ENCODE results near the gene ZNF106. TPM values are rescaled to one million over a fixed set of nuclear protein-coding genes. Genes with fewer than 3 reads are reported as not detected.

The ZNF106 gene
- total RNA-seq, 1 donor from 2014 or later, result 680 TPM

GRCh38 chr15:42405863-42406482 lies 85.0 kb downstream of the ZNF106 start:
- intact Hi-C loops (cut with micrococcal nuclease), result no loop called here
- Histone ChIP-seq H3K4me1 (no peaks in the 10 kb centered on the region), H3K9me3 (replicated peaks) (no peaks in the 10 kb centered on the region), H3K4me3 (no peak overlapping the region), H3K27ac (replicated peaks) (no peak overlapping the region), H3K36me3 (peaks cover 17% of the 10 kb centered on the region), H3K27me3 (ENCODE audit: low read depth) (no peaks in the 10 kb centered on the region)
- TF ChIP-seq, protein P1, sequence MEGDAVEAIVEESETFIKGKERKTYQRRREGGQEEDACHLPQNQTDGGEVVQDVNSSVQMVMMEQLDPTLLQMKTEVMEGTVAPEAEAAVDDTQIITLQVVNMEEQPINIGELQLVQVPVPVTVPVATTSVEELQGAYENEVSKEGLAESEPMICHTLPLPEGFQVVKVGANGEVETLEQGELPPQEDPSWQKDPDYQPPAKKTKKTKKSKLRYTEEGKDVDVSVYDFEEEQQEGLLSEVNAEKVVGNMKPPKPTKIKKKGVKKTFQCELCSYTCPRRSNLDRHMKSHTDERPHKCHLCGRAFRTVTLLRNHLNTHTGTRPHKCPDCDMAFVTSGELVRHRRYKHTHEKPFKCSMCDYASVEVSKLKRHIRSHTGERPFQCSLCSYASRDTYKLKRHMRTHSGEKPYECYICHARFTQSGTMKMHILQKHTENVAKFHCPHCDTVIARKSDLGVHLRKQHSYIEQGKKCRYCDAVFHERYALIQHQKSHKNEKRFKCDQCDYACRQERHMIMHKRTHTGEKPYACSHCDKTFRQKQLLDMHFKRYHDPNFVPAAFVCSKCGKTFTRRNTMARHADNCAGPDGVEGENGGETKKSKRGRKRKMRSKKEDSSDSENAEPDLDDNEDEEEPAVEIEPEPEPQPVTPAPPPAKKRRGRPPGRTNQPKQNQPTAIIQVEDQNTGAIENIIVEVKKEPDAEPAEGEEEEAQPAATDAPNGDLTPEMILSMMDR (IDR thresholded peaks at IDR 0.05; ENCODE audit: borderline replicate concordance), result no peak
- no peak for DNase-seq

GRCh38 chr15:42404461-42405235 lies 86.3 kb downstream of the ZNF106 start:
- DNase-seq, result no peak
- no peak overlapping the region for H3K4me3 ChIP-seq
- H3K27ac ChIP-seq (replicated peaks), result no peak overlapping the region
- H3K4me1 ChIP-seq, result no peaks in the 10 kb centered on the region
- intact Hi-C loops (cut with micrococcal nuclease), result no loop called here
- peaks cover 16% of the 10 kb centered on the region for H3K36me3 ChIP-seq
- TF ChIP-seq, protein P1 (IDR thresholded peaks at IDR 0.05; ENCODE audit: borderline replicate concordance), result no peak
- H3K9me3 ChIP-seq (replicated peaks), result no peaks in the 10 kb centered on the region
- no peaks in the 10 kb centered on the region for H3K27me3 ChIP-seq (ENCODE audit: low read depth)

DNA sequence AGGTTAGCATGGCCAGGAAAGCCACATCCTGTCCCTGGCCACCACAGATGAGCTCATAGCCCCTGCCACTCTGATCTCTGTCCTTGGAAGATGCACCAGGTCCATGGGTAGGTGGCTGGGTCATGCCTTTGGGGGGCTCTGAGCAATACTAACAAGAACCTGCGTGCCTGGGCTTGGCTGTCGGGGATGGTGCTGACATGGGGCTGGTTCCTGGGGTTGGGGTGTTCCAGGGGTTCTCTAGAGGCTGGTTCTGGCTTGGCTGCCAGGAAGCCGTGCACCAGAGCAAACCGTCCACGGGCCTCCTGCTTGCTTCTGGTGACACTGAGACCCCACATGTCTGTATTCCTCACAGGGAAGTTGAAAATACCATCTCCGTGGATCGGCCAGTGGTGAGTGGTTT lies 87.6 kb downstream of the ZNF106 start:
- TF ChIP-seq, protein P1 (IDR thresholded peaks at IDR 0.05; ENCODE audit: borderline replicate concordance), result no peak
- Histone ChIP-seq H3K27me3 (ENCODE audit: low read depth) (no peaks in the 10 kb centered on the region), H3K36me3 (peaks cover 22% of the 10 kb centered on the region), H3K4me3 (no peak overlapping the region), H3K27ac (replicated peaks) (no peak overlapping the region), H3K9me3 (replicated peaks) (no peaks in the 10 kb centered on the region), H3K4me1 (no peaks in the 10 kb centered on the region)
- DNase-seq, result no peak
- intact Hi-C loops (cut with micrococcal nuclease), result no loop called here

GRCh38 chr15:42402455-42403205 lies 88.3 kb downstream of the ZNF106 start:
- Histone ChIP-seq H3K36me3 (peaks cover 22% of the 10 kb centered on the region), H3K4me1 (no peaks in the 10 kb centered on the region), H3K27me3 (ENCODE audit: low read depth) (no peaks in the 10 kb centered on the region), H3K9me3 (replicated peaks) (no peaks in the 10 kb centered on the region), H3K27ac (replicated peaks) (no peak overlapping the region), H3K4me3 (no peak overlapping the region)
- intact Hi-C loops (cut with micrococcal nuclease), result no loop called here
- no peak for DNase-seq
- TF ChIP-seq, protein P1 (IDR thresholded peaks at IDR 0.05; ENCODE audit: borderline replicate concordance), result no peak

GRCh38 chr15:42401544-42402454 lies 89.1 kb downstream of the ZNF106 start:
- H3K36me3 ChIP-seq, result peaks cover 25% of the 10 kb centered on the region
- no peak overlapping the region for H3K4me3 ChIP-seq
- H3K4me1 ChIP-seq, result no peaks in the 10 kb centered on the region
- no peaks in the 10 kb centered on the region for H3K27me3 ChIP-seq (ENCODE audit: low read depth)
- no peaks in the 10 kb centered on the region for H3K9me3 ChIP-seq (replicated peaks)
- intact Hi-C loops (cut with micrococcal nuclease), result no loop called here
- DNase-seq, result no peak
- H3K27ac ChIP-seq (replicated peaks), result no peak overlapping the region
- TF ChIP-seq, protein P1 (IDR thresholded peaks at IDR 0.05; ENCODE audit: borderline replicate concordance), result no peak

All from left ventricle myocardium inferior (tissue), 1 donor.